Bronchial epithelial cell (primary cell): Measurements from ENCODE around the gene GRN. TPM values are rescaled to one million over a fixed set of nuclear protein-coding genes. Genes with fewer than 3 reads are reported as not detected.
A peak's percentile ranks its signal among the peaks of the same experiment; 100 is the strongest.

Source experiments
- DNase-seq: peaks from one replicate; pipeline ENCODE4 v3.0.0-alpha.2; 2010; ENCODE audit warnings: low read depth
- FAIRE-seq: peaks from 2 replicates; lab custom pipeline; 2011; peaks lifted over from hg19 to GRCh38; lab: Jason Lieb, UNC
- H3K27me3 ChIP-seq: 2 replicates; pipeline ENCODE4 v1.5.1; 2011; ENCODE audit warnings: low read length; ENCODE audit not compliant: control insufficient read depth, insufficient read depth
- H3K36me3 ChIP-seq: 2 replicates; pipeline ENCODE4 v1.5.1; 2011; ENCODE audit warnings: low read length; ENCODE audit not compliant: control insufficient read depth, insufficient read depth
- H3K4me3 ChIP-seq: 2 replicates; pipeline ENCODE4 v1.5.1; 2011; ENCODE audit warnings: mild to moderate bottlenecking, low read depth, low read length, control low read depth
- total RNA-seq: library from RNA; depleted of rRNA; stranded (reverse); fragments of >200 nt; gene quantifications from 2 replicates; pipeline ENCODE4 v1.2.1, GENCODE V29; 2014
- TF ChIP-seq, protein P1 (sequence below): IDR thresholded peaks from 2 replicates; pipeline ENCODE4 v1.5.1; 2011; ENCODE audit warnings: mild to moderate bottlenecking, moderate library complexity, low read length, control low read depth, inconsistent platforms; ENCODE audit not compliant: insufficient read depth, severe bottlenecking

GRN gene
- total RNA-seq, 1 donor from 2014 or later: 200 TPM

GRCh38 chr17:44398692-44399691 lies 53.9 kb downstream of the GRN start:
- no peak overlapping the region for H3K4me3 ChIP-seq
- peaks cover 27% of the 10 kb centered on the region for H3K36me3 ChIP-seq
- peak; percentile 75 for FAIRE-seq
- no peaks in the 10 kb centered on the region for H3K27me3 ChIP-seq
- DNase-seq: no peak
- TF ChIP-seq, protein P1, sequence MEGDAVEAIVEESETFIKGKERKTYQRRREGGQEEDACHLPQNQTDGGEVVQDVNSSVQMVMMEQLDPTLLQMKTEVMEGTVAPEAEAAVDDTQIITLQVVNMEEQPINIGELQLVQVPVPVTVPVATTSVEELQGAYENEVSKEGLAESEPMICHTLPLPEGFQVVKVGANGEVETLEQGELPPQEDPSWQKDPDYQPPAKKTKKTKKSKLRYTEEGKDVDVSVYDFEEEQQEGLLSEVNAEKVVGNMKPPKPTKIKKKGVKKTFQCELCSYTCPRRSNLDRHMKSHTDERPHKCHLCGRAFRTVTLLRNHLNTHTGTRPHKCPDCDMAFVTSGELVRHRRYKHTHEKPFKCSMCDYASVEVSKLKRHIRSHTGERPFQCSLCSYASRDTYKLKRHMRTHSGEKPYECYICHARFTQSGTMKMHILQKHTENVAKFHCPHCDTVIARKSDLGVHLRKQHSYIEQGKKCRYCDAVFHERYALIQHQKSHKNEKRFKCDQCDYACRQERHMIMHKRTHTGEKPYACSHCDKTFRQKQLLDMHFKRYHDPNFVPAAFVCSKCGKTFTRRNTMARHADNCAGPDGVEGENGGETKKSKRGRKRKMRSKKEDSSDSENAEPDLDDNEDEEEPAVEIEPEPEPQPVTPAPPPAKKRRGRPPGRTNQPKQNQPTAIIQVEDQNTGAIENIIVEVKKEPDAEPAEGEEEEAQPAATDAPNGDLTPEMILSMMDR: no peak

DNA sequence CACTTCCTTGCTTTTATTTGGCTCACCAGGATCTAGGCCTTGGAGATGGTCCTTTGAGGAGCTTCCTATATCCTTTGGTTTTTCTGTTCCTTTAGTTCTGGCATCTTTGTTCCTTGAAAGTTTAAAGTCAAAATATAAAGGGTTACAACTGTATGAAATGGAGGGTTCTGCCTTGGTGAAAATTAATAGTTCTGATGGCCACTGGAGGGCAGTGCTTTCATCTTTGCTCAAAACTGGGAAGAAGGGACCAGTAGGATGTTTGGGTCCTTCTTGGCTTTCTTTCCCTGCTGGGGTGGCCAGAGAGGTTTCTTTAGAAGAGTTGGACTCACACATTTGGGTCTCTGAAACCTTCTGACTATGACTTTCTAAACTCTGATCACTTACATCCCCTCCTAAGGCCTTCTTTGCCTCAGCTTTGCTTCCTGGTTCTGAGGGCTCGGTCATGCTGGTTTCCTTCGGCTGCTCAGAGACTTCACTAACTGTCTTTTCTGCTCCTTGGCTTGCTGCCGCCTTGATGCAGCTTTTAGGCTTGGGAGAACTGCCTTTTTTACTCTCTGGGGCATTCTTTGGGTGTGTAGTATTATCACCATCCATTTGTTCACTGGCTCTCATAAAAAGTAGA lies 55.2 kb downstream of the GRN start:
- TF ChIP-seq, protein P1: peak; percentile 50
- Histone ChIP-seq H3K4me3 (no peak overlapping the region), H3K27me3 (no peaks in the 10 kb centered on the region), H3K36me3 (peaks cover 27% of the 10 kb centered on the region)
- FAIRE-seq (no peak), DNase-seq (peak; percentile 18)

Other genes starting within 250 kb of the GRN start
- 18.4 TPM in 2 replicates for gene HDAC5, start 221.7 kb upstream of the GRN start, total RNA-seq
- 0.26 and 0.64 TPM in 2 replicates for gene HROB, start 203.4 kb upstream of the GRN start, total RNA-seq
- gene ASB16, start 174.6 kb upstream of the GRN start, total RNA-seq: not detected in 2 replicates
- gene TMUB2, start 158.3 kb upstream of the GRN start, total RNA-seq: 20.3 and 25.6 TPM in 2 replicates
- gene ATXN7L3, start 145.4 kb upstream of the GRN start, total RNA-seq: 32.4 and 46.3 TPM in 2 replicates
- gene UBTF, start 125.6 kb upstream of the GRN start, total RNA-seq: 22.9 and 36.1 TPM in 2 replicates
- not detected in 2 replicates for gene SLC4A1, start 77.2 kb upstream of the GRN start, total RNA-seq
- gene RUNDC3A, start 36.7 kb upstream of the GRN start, total RNA-seq: 0.26 and 3.1 TPM in 2 replicates
- gene SLC25A39, start 20.5 kb upstream of the GRN start, total RNA-seq: 83.7 and 113 TPM in 2 replicates
- 0.53 and 0.90 TPM in 2 replicates for gene FAM171A2, start 18.6 kb downstream of the GRN start, total RNA-seq
- under 0.01 TPM in 1 of 2 replicates, not detected in the other for gene ITGA2B, start 44.3 kb downstream of the GRN start, total RNA-seq
- gene GPATCH8, start 158.1 kb downstream of the GRN start, total RNA-seq: 12.3 and 14.2 TPM in 2 replicates
- gene FZD2, start 212.2 kb downstream of the GRN start, total RNA-seq: under 0.01 and 0.13 TPM in 2 replicates